Stimulated activated CD8-positive, alpha-beta memory T cell treated with anti-CD3 and anti-CD28 coated beads, Interleukin-2, amount 100 ng/mL, for 1 hour (primary cell): Measurements from ENCODE around the gene CALCOCO2.

Experiments used
- DNase-seq, 2 donors: peaks; one replicate each; pipeline ENCODE4 v3.0.0-alpha.2; 2020; ENCODE audit warnings: low read depth in 2 of 2

Gene CALCOCO2

DNA sequence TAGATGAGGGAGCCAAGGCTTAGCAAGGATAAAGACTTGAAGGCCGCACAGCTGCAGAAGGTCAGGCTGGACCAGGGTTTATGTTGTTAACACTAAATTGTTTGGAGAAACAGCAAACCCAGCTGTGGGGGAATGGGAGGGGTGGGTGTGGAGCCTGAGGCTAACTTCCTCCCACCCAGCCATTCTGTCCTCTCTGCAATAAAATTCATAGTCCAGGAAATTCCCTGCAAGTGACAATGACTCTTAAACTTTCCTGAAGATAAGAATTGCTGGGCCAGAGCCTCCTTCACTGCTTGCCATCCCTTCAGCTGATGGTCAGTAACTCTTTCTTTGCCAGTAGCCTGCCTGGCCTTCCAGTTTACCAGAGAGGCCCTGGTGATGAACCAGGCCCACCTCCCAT, 42.4 kb downstream of the CALCOCO2 start:
- no peak for DNase-seq

GRCh38 chr17:48873696-48874443, 43.0 kb downstream of the CALCOCO2 start:
- DNase-seq, result no peak

GRCh38 chr17:48878920-48879898, 48.4 kb downstream of the CALCOCO2 start:
- peak; percentile 24 to 31 for DNase-seq

DNA sequence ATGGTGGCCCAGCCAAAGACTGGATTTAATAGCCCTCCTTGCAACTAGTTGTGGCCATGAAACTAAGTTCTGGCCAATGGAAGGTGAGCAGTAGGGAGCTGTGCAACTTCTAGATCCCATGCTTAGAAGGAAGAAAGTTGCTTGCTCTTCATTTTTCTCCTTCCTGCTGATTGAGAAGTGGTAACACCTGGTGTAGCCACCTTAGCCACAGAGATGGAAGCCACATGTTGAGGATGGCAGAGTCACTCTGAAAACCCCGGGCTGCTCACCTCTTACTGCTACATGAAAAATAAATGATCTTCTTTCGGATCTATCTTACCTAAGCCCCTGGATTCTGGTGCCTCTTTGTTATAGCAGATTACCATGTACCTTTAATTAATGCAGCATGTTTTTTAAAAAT, 51.4 kb downstream of the CALCOCO2 start:
- DNase-seq, result no peak

- DNase-seq, result no peak
Observed at GRCh38 chr17:48883171-48883570, 52.3 kb downstream of the CALCOCO2 start.

- no peak for DNase-seq
Observed at GRCh38 chr17:48890086-48890485, 59.3 kb downstream of the CALCOCO2 start.

GRCh38 chr17:48892940-48893645, 62.3 kb downstream of the CALCOCO2 start:
- DNase-seq, result no peak

GRCh38 chr17:48893646-48894508, 63.0 kb downstream of the CALCOCO2 start:
- DNase-seq, result no peak

DNA sequence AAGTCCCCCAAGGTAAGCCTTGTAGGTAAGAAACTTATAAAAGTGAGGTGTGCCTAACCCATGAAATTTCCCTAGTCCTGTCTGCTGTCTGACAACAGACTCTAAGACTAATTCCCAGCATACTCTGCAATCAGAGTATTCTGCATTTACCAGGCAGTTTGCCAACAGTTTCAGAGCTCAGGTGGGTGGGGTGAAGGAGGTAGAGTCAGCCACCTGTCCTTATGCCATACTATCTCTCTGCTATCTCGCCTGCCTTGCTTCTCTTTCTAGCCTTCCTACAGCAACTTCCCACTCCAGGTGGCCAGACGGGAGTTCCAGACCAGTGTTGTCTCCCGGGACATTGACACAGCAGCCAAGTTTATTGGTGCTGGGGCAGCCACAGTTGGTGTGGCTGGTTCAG, 64.1 kb downstream of the CALCOCO2 start:
- DNase-seq, result no peak

GRCh38 chr17:48901241-48901640, 70.4 kb downstream of the CALCOCO2 start:
- no peak for DNase-seq

GRCh38 chr17:48903401-48903800, 72.6 kb downstream of the CALCOCO2 start:
- DNase-seq, result no peak

GRCh38 chr17:48904428-48904827, 73.6 kb downstream of the CALCOCO2 start:
- no peak for DNase-seq

DNA sequence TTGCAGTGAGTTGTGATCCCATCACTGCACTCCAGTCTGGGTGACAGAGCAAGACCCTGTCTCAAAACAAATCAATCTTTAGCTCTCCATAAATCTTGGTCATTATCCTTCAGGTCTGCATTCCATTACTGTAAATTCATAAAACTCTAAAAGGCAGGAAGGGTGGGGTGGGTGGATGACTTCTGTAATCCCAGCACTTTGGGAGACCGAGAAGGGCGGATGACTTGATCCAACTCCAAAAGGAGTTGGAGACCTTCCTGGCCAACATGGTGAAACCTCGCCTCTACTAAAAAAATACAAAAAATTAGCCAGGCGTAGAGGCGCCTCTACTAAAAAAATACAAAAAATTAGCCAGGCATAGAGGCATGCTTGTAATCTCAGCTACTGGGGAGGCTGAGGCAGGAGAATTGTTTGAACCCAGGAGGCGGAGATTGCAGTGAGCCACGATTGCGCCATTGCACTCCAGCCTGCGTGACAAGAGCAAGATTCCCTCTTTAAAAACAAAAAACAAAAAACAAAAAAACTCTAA, 75.2 kb downstream of the CALCOCO2 start:
- no peak for DNase-seq

DNA sequence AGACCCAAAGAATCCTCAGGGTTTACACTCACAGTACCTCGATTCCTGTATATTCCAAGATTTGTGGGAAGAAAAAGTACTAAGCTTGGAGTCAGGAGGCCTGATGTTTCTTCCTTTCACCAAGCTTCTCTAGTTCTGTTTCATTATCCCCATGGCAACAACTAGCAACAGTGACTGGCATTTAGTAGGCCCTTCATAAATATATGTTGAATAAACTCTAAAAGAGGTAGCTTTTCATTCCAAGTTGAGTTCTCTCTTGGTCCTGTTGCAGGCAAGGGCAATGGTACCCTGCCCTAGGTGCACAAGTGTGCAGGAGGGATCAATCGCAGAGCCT, 76.8 kb downstream of the CALCOCO2 start:
- DNase-seq, result no peak

- peak; percentile 80 for DNase-seq
Observed at GRCh38 chr17:48908047-48908843, 77.4 kb downstream of the CALCOCO2 start, which contains the start of gene UBE2Z. TSS of gene UBE2Z (plus strand) at chr17:48908407. CDS start at chr17:48908504, 97 bp downstream.

DNA sequence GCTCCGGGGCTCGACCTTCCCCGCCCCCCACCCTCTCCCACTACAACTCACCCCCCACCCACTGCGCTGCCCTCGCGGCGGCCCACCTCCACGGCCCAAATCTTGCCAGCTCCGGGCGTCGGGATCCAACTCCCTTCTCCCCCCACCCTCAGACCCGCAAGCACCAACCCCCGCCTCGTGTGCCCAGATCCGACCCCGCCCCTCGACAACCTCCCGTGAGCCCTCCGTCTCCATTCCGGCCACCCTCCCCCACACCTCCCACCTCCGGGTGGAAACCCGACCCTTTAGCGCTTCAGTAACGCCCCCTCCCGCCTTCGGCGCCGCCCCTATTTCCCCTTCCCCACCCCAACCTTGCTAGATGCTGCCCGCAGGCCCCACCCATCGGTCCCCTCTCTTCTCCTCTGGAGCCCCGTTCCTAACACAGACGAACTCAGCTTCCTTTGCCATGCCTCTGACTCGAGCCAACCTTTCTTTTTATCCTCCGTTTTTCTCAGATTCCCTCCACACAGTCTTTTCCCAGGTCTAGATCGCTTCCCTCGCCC, 78.1 kb downstream of the CALCOCO2 start:
- DNase-seq, result peak; percentile 66 to 79

DNA sequence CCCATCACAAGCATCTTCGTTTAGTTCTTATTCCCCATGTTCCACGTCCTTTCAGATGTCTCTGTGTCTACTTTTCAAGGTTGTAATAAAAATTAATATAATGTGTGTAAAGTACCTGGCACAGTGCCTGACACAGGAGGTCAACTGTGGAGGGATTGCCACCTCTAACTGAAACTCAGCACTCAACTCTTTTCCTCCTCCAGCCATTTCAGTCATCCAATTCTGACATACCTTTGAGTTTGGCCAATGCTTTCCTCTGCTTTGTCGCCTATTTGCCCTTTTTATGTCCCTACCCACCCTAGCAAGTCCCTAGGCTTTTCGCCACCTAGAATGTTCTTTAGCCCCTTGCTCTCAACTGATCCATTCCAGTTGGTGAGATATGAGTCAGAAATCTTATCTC, 78.9 kb downstream of the CALCOCO2 start:
- no peak for DNase-seq

DNA sequence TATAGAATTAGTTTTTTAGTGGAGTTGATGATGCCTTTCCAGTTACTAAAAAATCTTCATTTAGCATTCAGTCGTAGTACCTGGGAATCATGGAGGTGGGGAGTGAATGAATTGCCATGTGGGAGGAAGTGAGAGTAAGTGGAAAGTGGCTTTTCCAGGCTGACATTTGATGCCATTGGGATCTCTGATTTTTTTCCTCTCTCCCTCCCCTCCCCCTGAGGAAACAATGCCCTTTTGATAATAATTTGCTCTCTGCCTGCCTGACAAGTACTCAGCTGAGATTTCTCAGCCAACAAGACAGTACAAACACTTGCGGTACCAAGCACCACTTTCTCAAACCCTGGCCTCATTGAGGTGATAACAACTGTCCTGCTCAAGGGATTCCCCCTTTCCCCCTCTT, 79.5 kb downstream of the CALCOCO2 start:
- DNase-seq, result no peak

DNA sequence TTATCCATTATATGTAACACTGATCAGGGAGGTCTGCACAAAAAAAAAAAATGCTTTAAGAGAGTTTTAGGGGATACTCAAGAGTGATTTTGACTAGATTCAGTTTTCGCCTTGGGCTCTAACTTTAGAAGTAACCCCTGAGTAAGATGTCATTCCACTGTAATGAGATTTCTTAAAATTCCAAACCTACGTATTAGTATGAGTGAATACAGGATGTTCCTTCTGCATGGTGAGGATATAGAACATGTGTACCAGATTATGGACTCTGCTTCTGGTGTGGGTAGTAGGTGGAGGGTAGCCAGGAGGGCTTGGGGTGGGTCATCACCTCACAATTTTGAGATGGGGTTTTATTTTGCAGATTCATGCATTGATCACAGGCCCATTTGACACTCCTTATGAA, 81.6 kb downstream of the CALCOCO2 start:
- no peak for DNase-seq
